Measurements from ENCODE around the gene KCNJ3.

- TF ChIP-seq ZSCAN18 (CRISPR knock-in tag; IDR thresholded peaks at IDR 0.05) (no peak), CTCF (IDR thresholded peaks at IDR 0.05) (no peak)
Measured at GRCh38 chr2:154706660-154707059, 8.2 kb downstream of the KCNJ3 start.

All from WTC11 (cell line).